ENCODE data around the gene ZNF143. TPM values are rescaled to one million over a fixed set of nuclear protein-coding genes. Genes with fewer than 3 reads are reported as not detected.
"Not testable (repeated sequence)": the region's sequence is repeated elsewhere in the genome, so short reads cannot be mapped to it uniquely, and the experiment has no call there.

Gene ZNF143
- total RNA-seq, 1 donor from 2014 or later = 36.6 TPM

DNA sequence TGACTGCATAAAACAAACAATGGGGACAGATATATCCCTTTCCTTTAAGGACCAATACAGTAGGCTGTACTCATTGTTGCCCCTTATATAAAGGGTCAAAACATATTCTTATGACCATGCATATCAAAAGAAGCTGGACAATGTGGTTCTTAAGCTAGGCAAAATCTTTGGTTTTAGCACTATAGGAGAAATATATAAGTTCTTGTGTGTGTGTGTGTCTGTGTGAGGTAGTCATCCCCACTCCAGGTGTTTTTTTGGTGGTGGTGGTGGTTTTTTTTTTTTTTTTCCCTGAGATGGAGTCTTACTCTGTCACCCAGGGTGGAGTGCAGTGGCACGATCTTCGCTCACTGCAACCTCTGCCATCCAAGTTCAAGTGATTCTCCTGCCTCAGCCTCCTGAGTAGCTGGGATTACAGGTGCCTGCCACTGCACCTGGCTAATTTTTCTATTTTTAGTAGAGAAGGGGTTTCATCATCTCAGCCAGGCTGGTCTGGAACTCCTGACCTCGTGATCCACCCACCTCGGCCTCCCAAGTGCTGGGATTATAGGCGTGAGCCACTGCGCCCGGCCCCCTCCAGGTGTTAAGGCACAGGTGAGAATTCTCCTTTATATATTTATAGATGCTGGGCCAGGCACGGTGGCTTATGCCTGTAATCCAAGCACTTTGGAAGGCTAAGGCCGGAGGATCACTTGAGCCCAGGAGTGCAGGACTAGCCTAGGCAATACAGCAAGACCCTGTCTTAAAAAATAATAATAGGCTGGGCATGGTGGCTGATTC lies 12.0 kb upstream of the ZNF143 start:
- H3K4me1 ChIP-seq = no peaks in the 10 kb centered on the region
- intact Hi-C loops (cut with DNase I) = no loop called here
- no peak overlapping the region for H3K27ac ChIP-seq
- no peaks in the 10 kb centered on the region for H3K27me3 ChIP-seq
- no peaks in the 10 kb centered on the region for H3K9me3 ChIP-seq
- peaks cover 0 to 7% of the 10 kb centered on the region in 2 donors for H3K36me3 ChIP-seq
- H3K4me3 ChIP-seq = no peak overlapping the region
- no peak for DNase-seq (ENCODE audit: extremely low spot score in 2 of 2)
- TF ChIP-seq POLR2A (IDR thresholded peaks at IDR 0.05) (no peak), POLR2AphosphoS5 (IDR thresholded peaks at IDR 0.05; ENCODE audit: insufficient read depth in 1 of 2, low read depth in 1 of 2) (no peak)
- TF ChIP-seq, protein P1, sequence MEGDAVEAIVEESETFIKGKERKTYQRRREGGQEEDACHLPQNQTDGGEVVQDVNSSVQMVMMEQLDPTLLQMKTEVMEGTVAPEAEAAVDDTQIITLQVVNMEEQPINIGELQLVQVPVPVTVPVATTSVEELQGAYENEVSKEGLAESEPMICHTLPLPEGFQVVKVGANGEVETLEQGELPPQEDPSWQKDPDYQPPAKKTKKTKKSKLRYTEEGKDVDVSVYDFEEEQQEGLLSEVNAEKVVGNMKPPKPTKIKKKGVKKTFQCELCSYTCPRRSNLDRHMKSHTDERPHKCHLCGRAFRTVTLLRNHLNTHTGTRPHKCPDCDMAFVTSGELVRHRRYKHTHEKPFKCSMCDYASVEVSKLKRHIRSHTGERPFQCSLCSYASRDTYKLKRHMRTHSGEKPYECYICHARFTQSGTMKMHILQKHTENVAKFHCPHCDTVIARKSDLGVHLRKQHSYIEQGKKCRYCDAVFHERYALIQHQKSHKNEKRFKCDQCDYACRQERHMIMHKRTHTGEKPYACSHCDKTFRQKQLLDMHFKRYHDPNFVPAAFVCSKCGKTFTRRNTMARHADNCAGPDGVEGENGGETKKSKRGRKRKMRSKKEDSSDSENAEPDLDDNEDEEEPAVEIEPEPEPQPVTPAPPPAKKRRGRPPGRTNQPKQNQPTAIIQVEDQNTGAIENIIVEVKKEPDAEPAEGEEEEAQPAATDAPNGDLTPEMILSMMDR (IDR thresholded peaks at IDR 0.05) = no peak

DNA sequence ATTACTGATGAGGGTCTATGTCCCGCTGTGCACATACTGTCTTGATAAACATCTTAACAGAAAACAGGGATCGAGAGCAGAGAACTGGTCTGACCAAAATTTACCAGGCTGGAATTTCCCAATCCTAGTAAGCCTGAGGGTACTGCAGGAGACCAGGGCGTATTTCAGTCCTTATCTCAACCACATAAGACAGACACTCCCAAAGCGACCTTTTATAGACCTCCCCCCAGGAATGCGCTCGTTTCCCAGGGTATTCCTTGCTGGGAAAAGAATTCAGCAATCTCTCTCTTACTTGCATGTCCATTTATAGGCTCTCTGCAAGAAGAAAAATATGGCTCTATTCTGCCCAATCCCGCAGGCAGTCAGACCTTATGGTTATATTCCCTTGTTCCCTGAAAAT lies 8.8 kb upstream of the ZNF143 start:
- DNase-seq (ENCODE audit: extremely low spot score in 2 of 2); H3K27me3 ChIP-seq; H3K4me3 ChIP-seq; intact Hi-C loops (cut with DNase I); H3K36me3 ChIP-seq; H3K9me3 ChIP-seq; H3K4me1 ChIP-seq; H3K27ac ChIP-seq: not testable (repeated sequence)

DNA sequence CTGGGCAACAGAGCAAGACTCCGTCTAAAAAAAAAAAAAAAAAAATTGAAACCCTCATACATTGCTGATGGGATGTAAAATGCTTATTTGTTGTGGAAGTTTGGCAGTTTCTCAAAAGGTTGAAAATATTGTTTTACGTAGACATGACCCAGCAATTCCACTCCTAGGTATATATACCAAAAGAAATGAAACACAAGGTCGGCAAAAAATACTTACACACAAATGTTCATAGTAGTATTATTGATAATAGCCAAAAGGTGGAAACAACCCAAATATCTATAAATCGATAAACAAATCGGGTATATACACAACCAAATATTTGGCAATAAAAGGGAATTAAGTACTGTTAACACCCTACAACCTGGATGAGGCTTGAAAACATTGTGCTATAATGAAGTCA lies 5.1 kb upstream of the ZNF143 start:
- TF ChIP-seq POLR2A (IDR thresholded peaks at IDR 0.05) = no peak

DNA sequence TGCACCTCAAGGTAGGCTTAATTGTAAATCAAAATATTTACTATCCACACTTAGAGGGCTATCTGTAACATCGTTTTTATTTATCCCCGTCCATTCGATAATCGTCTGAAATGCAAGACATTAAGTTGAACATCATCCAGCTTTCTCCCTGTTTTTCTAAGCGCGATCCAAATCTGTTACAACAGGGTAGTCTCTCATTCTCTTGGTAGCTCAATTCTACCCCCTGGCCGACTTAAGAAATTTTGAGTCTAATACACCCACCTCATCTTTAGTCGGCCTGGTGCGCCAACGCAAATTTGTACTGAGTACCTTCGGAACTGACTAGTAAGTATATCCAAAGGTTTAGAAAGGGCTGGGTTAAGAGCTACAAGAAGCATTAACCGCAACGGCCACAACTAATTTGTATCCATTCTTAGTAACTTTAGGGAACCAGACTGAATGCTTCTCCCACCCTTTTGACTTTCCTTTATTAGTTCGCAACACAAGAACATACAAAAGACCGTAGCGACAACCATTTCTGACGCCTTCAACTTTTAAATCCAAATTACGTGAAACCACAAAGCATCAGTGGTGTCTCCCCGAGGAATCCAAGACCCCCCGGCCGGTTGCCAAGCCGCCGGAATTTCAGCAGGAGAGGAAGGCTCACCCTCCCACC lies 1.0 kb upstream of the ZNF143 start:
- Histone ChIP-seq H3K4me3 (peak overlapping the region; percentile 82), H3K27me3 (no peaks in the 10 kb centered on the region), H3K9me3 (no peaks in the 10 kb centered on the region), H3K36me3 (no peaks in the 10 kb centered on the region), H3K27ac (peak overlapping the region; percentile 97), H3K4me1 (peaks cover 23% of the 10 kb centered on the region)
- peak in 1 of 2 donors; percentile 87 for DNase-seq (ENCODE audit: extremely low spot score in 2 of 2)
- intact Hi-C loops (cut with DNase I) = no loop called here
- TF ChIP-seq POLR2AphosphoS5 (IDR thresholded peaks at IDR 0.05; ENCODE audit: insufficient read depth in 1 of 2, low read depth in 1 of 2) (no peak), POLR2A (IDR thresholded peaks at IDR 0.05) (no peak)
- TF ChIP-seq, protein P1 (IDR thresholded peaks at IDR 0.05) = no peak

More for the DNA sequence above, 5.1 kb upstream of the ZNF143 start:
- Histone ChIP-seq H3K27me3 (no peaks in the 10 kb centered on the region), H3K36me3 (no peaks in the 10 kb centered on the region), H3K4me3 (no peak overlapping the region), H3K27ac (no peak overlapping the region), H3K9me3 (no peaks in the 10 kb centered on the region), H3K4me1 (peaks cover 8% of the 10 kb centered on the region)
- no peak for DNase-seq (ENCODE audit: extremely low spot score in 2 of 2)
- intact Hi-C loops (cut with DNase I) = no loop called here

DNA sequence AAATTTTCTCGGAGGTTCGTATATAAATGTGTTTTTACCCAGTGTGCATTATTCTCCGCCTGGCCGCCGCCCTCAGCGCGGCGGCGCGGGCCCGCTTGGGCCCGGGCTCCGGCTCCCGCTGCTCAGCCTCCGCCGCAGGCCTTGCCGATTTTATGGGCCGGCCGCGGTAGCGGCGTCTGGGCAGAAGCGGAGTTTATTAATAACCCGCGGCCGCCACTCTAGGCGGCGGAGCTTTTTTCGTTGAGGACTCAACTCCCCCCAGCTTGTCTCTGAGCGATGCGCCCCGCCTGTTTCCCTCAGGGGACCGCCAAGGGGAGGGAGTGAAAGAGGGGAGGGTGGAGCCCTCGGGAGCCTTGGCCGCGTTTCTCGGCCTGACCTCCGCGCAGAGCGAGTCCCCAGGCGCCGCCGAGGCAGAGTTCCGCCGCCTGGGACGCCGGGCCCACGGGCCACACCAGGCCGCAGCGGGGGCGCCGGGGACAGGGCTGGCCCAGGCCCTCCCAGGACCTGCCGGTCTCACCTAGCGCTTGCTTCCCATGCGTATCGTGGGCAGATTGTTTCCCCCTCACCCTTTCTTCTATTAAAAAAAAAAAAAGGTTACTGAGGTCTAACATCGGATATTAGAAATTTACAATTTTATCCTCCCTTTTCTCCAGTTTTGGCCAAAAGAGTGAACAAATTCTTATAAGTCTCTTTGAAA lies 399 bp downstream of the ZNF143 start:
- peak in 1 of 2 donors; percentile 94 for DNase-seq (ENCODE audit: extremely low spot score in 2 of 2)
- intact Hi-C loops (cut with DNase I) = no loop called here

More for the DNA sequence above, 399 bp downstream of the ZNF143 start:
- H3K27me3 ChIP-seq = no peaks in the 10 kb centered on the region
- H3K9me3 ChIP-seq = no peaks in the 10 kb centered on the region
- peaks cover 23% of the 10 kb centered on the region for H3K4me1 ChIP-seq
- H3K27ac ChIP-seq = peak overlapping the region; percentile 97
- TF ChIP-seq POLR2A (IDR thresholded peaks at IDR 0.05) = peak in 1 of 2 donors; percentile 76
- TF ChIP-seq, protein P1 (IDR thresholded peaks at IDR 0.05) = no peak
- H3K4me3 ChIP-seq = peak overlapping the region; percentile 57 to 82
- H3K36me3 ChIP-seq = no peaks in the 10 kb centered on the region

Measured in vagina (tissue), 2 donors.